SIG-M5 treated with dmso at 0.1 percent for 504 hours (cell line): ENCODE data around the gene GPR153.
"Not testable (repeated sequence)": the region's sequence is repeated elsewhere in the genome, so short reads cannot be mapped to it uniquely, and the experiment has no call there.

Source experiments
- DNase-seq: peaks from one replicate; lab custom pipeline; 2025; ENCODE audit not compliant: unreplicated experiment; lab: John Stamatoyannopoulos, UW

The GPR153 gene

DNA sequence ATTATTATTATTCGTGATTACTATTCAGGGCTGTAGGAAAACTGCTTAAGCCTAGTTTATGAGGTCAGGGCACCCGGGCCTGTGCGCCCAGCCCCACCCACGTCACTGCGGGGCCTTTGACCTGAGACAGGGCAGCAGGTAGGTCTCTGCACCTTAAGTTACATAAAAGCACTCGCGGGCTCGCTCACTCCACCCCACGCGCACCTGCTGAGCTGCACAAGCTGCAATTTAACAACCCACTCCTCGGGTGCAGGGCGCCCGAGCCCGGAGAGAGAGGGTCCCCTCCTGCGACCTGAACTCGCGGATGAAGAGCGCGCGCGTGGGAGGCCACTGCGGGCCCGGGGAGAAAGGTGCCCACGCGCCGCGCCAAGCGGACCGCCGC, 25.6 kb downstream of the GPR153 start:
- no peak for DNase-seq

DNA sequence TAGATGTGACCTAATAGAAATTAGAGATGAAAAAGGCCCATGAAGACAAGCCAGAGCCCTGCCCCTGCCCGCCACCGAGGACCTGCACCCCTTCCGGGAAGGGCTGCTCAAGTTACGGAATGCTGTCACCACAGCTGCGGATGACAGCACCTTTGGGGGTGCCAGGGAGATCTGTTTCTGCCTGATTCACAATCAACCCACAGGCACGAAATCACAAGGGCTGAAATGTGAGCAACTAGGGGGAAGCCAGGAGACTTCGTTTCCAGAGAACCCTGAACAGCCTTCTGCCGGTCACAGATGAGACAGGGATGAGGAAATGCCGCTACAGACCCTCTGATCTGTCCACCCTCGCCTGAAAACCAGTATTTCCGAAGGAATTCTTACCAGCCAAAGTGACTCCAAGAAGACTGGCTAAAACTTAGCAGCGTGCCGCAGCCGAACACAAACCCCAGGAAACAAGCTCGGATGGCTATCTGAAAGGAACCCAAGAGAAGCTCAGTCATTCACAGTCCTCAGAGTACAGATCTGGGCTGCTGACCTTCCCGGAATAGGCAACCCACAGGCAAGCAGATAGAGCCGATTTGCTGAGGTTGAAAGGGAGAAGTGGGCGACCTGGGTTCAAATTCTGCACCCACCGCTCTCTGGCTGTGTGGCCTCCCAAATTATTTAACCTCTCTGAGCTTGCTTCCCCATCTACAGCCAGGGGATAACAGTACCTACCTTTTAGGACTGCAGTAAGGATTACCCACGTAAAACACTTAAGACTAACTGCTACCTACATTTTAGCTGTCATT, 26.2 kb downstream of the GPR153 start:
- peak; percentile 27 for DNase-seq

DNA sequence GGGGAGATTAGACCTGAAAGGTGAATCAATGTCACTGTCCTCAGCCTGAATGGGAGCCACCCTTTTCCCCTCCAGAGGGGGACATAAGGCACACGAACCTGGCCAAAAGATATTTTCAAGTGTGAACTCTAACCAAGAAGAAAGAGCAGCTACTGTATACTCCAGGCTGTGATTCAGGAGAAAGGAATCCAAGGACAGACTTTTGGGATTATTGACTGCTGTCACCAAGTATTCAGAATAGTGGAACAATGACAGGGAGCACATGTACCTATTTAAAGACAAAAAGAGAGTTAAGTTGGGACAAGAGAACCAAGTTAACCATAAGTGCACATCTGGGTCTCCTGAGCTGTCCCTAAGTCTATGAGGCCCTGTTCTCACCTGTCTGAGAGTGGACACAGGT, 27.5 kb downstream of the GPR153 start:
- no peak for DNase-seq

DNA sequence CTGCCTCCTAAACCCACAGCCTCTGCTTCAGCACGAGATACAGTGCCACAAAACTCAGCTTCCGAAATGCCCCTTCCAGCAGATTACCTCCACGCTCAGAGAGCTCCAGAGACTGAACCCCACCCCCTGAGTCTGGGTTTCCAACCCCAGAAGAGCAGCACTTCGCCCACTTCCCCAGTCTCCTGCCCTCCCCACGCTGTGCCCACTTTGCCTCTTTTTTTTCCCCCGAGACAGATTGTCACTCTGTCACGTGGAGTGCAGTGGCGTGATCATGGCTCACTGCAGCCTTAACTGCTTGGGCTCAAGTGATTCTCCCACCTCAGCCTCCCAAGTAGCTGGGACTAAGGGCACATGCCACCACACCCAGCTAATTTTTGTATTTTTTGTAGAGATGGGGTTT, 35.2 kb downstream of the GPR153 start:
- no peak for DNase-seq

DNA sequence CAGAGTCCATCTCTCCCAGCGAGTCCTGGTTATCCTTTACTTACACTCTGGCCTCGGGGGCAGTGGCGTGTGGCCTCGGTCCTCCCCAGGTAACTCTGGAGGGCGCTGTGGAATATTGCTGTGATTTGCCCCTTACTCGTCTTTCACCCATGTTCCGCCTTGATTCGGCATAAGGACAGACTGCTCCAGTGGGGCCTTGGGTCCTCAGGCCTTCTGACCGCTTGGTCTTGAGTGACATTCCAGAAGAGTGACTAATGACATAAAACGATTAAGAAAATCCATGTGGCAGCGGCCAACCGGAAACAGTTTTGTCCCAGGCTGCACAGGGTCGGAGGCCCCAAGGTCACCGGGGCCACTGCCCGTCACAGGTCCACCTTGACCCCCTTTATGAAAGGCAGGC, 36.2 kb downstream of the GPR153 start:
- DNase-seq, result no peak

DNA sequence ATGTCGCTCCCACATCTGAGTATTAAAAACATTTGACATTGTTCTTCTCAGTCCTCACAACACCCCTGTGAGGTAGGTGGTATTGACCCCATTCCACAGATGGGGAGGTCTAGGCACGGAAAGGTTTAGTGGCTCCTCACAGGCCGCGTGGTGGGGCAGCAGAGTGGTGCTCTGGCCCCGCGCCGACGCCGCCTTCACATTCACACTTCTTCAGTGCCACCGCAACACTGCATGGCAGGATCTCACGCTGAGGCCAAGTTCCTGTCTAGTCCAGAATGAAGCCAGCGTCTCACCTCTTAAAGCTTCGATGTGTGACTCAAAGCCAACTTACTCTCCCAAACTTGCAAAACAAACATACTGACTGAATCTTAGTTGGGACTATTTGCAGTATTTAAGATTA, 37.3 kb downstream of the GPR153 start:
- no peak for DNase-seq

DNA sequence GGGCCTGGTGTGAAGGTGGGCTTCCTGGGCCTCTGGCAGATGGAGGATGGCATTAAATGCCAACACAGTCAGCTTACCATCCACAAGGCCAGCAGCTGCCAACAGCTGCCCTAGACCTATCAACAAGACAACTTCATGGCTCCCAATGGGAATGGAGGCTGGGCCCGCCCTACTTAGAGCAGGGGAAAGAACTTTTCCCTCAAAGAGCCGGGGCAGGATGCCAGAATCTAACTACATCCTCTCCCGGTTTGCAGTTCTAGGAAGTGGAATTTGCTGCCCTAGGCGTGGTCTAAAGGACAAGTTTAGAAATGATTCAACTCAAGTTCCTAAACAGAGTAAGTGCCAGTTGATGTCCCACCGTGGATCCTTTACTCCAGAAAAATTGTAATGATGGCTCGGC, 38.3 kb downstream of the GPR153 start:
- no peak for DNase-seq

DNA sequence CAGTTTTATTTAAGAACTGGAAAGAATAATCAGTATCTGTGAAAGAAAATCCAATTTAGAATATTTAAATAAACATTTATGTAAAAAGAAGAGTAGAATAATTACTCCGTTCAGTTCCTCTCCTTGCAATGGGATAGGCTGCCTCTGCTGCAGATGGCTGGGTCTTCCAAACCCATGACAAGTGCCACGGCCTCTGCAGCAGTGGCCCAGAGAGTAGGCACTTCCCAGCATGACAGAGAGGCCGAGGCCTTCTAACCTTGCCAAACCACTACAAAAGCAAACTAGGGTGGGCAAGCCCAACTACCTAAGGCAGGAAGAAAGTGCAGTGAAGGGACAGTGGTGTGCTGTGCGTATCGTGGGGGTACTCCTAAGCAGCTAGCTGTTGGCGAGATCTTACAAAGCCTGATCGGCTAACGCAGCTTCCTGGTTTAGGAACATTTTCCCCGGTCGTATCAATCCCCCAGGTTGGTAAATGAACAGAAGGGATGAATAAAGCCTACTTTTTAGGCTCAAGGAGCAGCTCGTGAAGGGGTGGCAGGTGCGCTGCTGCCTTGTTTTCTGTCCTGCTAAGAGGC, 39.6 kb downstream of the GPR153 start:
- no peak for DNase-seq

DNA sequence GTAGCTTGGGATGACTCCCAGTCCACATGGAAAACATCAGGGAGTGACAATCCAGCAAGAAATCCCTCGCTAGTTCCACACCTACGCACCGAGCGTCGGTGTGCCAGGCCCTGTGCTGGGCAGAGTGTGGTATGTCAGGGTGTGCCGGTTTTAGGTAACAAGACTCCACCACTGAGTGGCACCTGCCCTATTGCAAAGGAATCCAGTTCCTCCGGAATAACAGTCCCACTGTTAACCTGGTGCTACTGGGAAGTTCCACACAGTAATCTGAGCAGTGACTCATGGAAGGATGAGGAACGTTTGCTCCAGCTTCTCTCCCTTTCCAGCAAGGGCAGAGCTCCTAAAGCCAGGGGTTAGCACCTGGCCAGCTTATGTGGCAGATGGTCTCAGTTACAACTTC, 40.7 kb downstream of the GPR153 start:
- peak; percentile 42 for DNase-seq

DNA sequence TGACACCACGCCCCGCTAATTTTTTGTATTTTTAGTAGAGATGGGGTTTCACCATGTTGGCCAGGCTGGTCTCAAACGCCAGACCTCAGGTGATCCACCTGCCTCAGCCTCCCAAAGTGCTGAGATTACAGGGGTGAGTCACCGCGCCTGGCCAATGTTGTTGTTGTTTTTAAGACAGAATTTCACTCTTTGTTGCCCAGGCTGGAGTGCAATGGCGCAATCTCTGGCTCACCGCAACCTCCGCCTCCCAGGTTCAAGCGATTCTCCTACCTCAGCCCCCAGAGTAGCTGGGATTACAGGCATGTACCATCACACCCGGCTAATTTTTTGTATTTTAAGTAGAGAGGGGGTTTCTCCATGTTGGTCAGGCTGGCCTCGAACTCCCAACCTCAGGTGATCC, 41.3 kb downstream of the GPR153 start:
- DNase-seq, result not testable (repeated sequence)

DNA sequence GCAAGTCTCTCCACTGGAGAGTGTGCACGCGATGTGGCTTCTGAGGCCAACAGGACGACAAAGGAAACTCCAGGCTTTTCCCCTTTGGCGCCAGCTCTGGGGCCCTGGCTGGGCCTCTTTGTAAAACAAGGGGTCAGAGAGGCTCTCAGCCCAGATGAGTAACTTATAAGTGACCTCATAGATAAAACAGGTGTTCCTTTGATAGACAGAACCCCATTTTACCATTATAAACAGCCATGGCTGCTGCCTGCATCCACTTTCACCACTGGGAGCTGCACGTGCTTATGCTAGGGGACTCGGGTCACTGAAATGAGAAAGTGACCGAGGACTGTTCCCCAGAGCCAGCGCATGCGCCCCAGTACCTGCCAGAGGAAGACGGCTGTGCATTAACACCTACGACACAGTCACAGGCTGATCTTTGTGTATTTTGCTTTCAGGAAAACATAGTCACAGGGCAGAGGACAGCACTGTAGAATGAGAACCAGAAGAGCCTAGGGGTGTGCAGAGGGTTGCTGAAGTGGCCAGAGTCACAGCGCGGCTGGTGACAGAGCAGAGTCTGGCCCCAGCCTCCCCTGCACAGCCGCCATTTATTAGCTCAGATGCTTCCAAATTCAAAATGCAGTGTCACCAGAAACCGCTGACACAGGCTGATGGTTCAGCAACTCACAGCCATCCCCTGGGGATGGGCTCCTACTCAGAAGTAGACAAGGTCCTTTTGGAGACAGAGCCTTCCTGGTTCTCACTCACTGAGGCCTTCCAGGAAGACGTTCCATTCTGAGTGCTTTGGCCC, 42.3 kb downstream of the GPR153 start:
- no peak for DNase-seq

DNA sequence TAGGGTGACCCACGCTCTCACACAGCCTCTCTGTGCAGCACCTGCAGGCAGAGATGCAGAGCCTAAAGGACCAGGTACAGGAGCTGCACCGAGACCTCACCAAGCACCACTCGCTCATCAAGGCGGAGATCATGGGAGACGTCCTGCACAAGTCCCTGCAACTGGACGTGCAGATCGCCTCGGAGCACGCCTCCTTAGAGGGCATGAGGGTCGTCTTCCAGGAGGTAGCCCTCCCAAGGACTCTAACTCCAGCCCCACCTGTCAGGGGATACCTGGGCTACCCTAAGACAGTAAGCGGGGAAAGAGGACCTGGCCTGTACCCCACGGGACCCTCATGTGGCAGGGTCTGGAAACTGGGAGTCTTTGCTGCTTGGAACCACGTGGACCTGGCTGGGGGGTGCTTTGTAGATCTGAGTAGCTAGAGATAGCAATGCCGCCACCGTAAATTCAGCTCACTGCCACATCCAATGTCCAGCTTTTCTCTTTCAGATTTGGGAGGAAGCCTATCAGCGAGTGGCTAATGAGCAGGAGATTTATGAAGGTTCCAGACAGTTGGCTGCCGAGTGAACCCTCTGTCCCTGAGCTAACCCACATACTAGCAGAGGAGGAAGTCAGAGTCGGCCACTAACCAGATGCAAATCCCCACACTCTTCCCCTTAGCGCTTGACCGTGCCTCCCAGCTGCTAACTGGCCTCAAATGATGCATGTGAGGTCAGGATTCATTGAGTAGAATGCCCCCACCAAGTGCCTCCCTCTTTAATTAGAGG, 48.5 kb downstream of the GPR153 start:
- no peak for DNase-seq

DNA sequence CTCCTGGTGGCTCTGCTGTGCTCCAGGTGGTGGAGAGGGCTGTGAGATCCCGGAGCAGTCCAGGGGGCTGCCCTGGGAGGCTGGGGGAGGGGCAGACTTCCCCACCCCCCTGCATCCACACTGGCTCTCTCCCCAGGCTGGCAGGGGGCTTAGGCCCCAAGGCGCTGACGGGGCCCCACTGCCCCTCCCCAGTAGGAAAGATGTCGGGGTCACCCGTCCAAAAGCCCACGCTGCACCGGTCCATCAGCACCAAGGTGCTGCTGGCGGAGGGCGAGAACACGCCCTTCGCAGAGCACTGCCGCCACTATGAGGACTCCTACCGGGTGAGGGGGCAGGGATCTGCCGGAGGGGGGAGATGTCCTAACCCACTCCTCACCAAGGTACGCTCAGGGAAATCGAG, 49.2 kb downstream of the GPR153 start:
- no peak for DNase-seq

DNA sequence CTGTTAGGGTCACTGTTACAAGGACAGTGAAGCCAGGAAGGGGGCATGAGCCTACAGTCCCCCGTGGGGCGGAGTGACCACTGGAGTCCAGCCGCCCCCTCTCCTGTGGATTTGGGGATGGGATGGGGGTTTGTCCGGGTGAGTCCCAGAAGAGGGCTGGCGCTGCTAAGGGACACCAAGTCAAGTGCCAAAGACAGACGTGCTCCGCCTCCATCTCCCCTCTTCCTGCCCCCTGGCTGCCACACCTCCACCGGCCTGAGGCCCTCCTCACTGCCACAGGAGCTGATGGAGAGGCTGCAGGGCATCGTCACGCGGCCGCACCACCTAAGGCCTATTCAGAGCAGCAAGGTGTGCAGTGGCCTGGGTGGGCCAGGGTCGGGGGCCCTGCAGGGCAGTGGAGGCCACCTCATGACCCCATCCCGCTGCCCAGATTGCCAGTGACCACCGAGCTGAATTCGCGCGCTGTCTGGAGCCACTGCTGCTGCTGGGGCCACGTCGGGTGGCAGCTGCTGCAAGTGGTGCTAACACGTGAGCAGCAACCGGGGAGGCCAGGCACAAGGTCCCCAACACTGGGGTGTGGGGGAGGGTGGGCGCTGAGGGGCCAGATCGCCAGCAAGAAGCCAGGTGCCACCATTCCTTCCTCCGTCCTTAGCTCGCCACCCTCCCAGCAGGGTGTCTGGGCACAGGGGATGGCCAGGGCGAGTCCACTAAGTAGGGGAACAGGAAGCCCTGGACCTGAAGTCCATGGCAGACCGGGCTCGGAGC, 50.1 kb downstream of the GPR153 start:
- DNase-seq, result no peak

DNA sequence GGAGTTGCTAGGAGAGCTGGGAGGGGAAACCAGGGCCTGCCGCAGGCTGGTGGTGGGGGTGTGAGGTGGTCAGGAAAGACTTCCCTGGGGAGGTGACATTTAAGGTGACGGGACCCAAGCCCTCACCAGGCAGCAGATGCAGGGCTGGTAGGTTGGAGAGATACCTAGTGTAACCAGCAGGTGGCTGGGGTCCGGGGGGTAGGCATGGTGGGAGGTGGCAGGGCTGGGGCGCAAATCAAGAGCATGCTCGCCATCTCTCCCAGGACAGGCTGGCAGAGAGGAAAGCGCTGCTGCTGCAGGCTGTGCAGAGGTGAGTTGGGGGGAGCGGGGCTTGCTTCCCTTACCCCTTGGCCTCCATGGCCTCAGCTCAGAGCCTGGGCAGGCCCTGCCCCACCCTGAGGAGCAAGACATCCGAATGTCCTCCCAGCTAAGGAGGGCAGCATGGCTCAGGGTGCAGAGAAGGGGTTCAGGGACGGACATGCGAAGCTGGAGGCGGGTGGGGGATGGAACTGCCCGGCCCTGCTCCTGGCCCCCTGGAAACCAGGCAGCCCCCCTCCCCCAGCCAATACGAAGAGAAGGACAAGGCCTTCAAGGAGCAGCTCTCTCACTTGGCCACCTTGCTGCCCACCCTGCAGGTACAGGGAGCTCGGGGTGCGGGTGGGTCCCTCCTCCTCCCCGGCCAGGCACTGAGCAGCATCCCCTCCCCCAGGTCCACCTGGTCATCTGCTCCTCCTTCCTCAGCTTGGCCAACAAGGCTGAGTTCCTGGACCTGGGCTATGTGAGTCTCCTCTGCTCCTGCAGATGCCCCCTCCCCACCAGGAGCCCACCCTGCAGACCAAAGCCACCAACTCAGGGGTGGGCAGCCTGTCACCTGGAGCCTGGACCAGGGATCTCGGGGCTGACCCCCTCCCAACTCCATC, 51.0 kb downstream of the GPR153 start:
- peak; percentile 22 for DNase-seq

DNA sequence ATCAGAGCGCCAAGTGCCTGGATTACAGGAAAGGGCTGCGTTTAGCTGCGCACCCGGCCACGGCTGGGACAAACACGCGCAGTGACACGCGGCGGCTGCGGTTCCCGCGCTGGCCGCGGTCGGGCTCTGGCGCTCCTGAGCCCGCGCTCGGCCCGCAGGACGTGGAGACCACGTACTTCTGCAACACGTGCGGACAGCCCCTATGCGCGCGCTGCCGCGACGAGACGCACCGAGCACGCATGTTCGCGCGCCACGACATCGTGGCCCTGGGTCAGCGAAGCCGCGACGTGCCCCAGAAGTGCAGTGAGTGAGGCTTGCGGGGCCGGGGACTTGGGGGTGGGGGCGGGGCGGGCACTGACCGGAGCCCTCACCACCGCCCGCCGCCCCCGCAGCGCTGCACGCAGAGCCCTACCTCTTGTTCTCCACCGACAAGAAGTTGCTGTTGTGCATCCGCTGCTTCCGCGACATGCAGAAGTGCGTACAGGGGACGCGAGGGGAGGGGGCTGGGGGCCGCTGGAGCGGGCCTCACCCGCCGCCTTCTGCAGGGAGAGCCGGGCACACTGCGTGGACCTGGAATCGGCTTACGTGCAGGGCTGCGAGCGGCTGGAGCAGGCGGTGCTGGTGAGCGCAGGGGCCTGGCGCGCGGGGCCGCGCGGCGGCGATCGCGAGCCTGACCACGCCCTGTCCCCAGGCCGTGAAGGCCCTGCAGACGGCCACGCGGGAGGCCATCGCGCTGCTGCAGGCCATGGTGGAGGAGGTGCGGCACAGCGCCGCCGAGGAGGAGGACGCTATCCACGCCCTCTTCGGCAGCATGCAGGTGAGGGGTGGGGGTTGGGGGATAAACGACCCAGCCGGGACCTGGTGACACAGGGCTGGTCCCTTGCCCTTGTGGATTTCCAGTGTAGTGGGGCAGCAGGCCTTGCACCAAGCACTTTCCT, 51.9 kb downstream of the GPR153 start:
- DNase-seq, result peak; percentile 36

DNA sequence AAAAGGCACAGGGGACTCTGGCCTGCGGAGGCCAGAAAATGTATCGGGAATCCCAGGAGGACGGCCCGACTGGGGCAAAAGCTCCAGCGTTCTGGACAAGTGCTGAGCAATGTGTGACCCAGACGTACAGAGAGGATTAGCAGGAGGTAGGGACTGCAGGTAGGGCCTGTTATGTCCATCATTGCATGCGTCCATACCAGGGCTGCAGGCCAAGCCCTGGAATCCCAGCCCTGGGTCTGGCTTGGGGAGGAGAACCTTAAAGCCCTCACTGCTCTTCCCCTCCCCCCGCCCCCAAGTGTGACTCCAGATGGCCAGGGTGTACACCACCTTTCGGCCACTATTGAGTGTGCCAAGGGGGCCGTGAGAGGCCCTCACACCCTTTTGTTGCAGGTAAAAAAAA, 53.0 kb downstream of the GPR153 start:
- DNase-seq, result no peak

DNA sequence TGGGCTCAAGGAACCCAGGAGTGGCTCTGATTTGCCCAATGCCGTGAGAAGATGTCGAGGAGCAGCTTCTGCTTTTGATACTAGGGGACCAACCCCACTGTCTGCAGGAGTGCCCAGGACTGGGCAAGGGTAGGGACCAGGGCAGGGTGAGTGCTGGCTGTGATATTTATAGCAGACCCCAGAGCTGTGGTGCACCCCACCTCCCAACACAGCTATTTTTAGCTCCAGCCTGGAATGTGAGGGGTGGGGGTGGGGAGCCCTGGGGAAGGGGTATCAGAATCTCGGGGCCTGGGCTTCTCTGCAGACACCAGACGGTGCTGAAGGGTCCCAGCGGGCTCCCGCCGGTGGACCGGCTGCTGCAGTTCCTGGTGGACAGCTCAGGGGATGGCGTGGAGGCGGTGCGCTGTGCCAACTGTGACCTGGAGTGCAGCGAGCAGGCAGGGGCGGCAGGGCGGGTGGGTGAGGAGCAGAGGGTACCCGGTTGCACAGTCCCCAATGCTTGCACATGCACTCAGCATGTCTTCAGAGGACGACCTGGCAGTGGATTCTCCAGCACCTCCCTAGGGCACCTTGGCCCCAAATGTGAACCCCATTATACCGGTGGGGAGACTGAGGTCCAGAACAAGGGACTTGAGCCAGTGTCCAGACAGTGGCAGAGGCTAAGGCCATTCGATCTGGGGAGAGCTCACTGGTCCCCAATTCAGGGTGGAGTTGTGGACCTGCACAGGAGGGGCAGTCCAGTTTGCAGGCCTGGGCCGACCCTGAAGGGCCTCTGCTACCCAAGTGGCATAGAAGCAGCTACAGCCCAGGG, 53.6 kb downstream of the GPR153 start:
- no peak for DNase-seq
